Measurements from ENCODE around the gene PDE2A.

- no peak for TF ChIP-seq POLR2AphosphoS5 (IDR thresholded peaks at IDR 0.05; ENCODE audit: borderline replicate concordance, low read depth, low read length)
- TF ChIP-seq EZH2 (IDR thresholded peaks at IDR 0.05), result no peak
Measured at GRCh38 chr11:72589802-72590761, 84.1 kb downstream of the PDE2A start.
